A673 (cell line): ENCODE measurements around the gene KLHL5. TPM values are rescaled to one million over a fixed set of nuclear protein-coding genes. Genes with fewer than 3 reads are reported as not detected.

ENCODE experiments used
- BruUV-seq: library from RNA; stranded (reverse); fragments of 400-500 nt; replicated peaks from 2 replicates; lab custom pipeline; 2021; lab: Mats Ljungman, UMichigan
- CTCF ChIA-PET: fragments of 300-600 bp; sonication (Branson Sonifier 250); formaldehyde crosslinking; loops from one replicate; lab custom pipeline; 2022; ENCODE audit warnings: antibody characterized with exemption; lab: Charles Lee
- POLR2A ChIA-PET: fragments of 300-600 bp; sonication (Branson Sonifier 250); formaldehyde crosslinking; loops from one replicate; lab custom pipeline; 2022; ENCODE audit warnings: antibody characterized with exemption; ENCODE audit not compliant: low non-redundant PET; lab: Charles Lee
- DNase-seq: peaks from one replicate; pipeline ENCODE4 v3.0.0-alpha.2; 2015; ENCODE audit warnings: low spot score
- H3K27ac ChIP-seq: fragments of 200-600 bp; sonication (generic); 2 replicates; pipeline ENCODE4 v1.5.1; 2016; ENCODE audit warnings: mixed run types, low read depth, mild to moderate bottlenecking, mixed read lengths, antibody characterized with exemption, low read length; ENCODE audit not compliant: poor library complexity, severe bottlenecking
- H3K27me3 ChIP-seq: fragments of 200-600 bp; sonication (generic); replicated peaks from 2 replicates; pipeline ENCODE4 v1.6.1; 2017; ENCODE audit warnings: mixed run types, low read depth, mild to moderate bottlenecking, mixed read lengths, antibody characterized with exemption, low read length; ENCODE audit not compliant: insufficient read depth, poor library complexity
- H3K36me3 ChIP-seq: fragments of 200-600 bp; sonication (generic); 2 replicates; pipeline ENCODE4 v1.6.1; 2016; ENCODE audit warnings: mixed run types, mild to moderate bottlenecking, mixed read lengths, antibody characterized with exemption, low read length; ENCODE audit not compliant: insufficient read depth, poor library complexity, severe bottlenecking
- H3K4me1 ChIP-seq: fragments of 200-600 bp; sonication (generic); 2 replicates; pipeline ENCODE4 v1.6.1; 2017; ENCODE audit warnings: mixed run types, mild to moderate bottlenecking, mixed read lengths, antibody characterized with exemption, low read length; ENCODE audit not compliant: insufficient read depth, poor library complexity, severe bottlenecking
- H3K4me3 ChIP-seq: fragments of 200-600 bp; sonication (generic); 2 replicates; pipeline ENCODE4 v1.5.1; 2016; ENCODE audit warnings: low read depth, mixed run types, mild to moderate bottlenecking, mixed read lengths, low read length; ENCODE audit not compliant: poor library complexity, severe bottlenecking
- H3K9me3 ChIP-seq: fragments of 200-600 bp; sonication (generic); 2 replicates; pipeline ENCODE4 v1.6.1; 2016; ENCODE audit warnings: mixed run types, low read depth, mild to moderate bottlenecking, mixed read lengths, antibody characterized with exemption, low read length; ENCODE audit not compliant: poor library complexity, severe bottlenecking
- CTCF ChIP-seq: fragments of 300-800, 200-600 bp; sonication (generic); conservative IDR thresholded peaks from 2 replicates; pipeline ENCODE4 v1.5.1; 2017; ENCODE audit warnings: low read depth, mild to moderate bottlenecking, antibody characterized with exemption, low read length, moderate library complexity, mixed read lengths
- EZH2 ChIP-seq: fragments of 200-600 bp; sonication (generic); IDR thresholded peaks from 2 replicates; pipeline ENCODE4 v1.6.1; 2017; ENCODE audit warnings: borderline replicate concordance, low read depth, mild to moderate bottlenecking, mixed read lengths, antibody characterized with exemption, low read length; ENCODE audit not compliant: poor library complexity, severe bottlenecking
- intact Hi-C: fragments of 100-400 bp; cut with micrococcal nuclease; formaldehyde crosslinking; loops from one replicate; pipeline ENCODE4 v1.10.0; 2022; ENCODE audit not compliant: unreplicated experiment
- total RNA-seq: library from RNA; stranded (reverse); gene quantifications from 2 replicates; pipeline ENCODE4 v1.2.3, GENCODE V29; 2021

KLHL5 gene
- total RNA-seq, 1 experiment from 2014 or later: 21.6 TPM

GRCh38 chr4:39146211-39146610 is 84.2 kb downstream of the KLHL5 start:
- Histone ChIP-seq H3K27me3 (no peaks in the 10 kb centered on the region), H3K36me3 (no peaks in the 10 kb centered on the region), H3K4me3 (no peak overlapping the region), H3K27ac (no peak overlapping the region), H3K4me1 (peaks cover 5% of the 10 kb centered on the region), H3K9me3 (no peaks in the 10 kb centered on the region)
- CTCF ChIA-PET: no interaction called here
- BruUV-seq: no TSS peak
- POLR2A ChIA-PET: no interaction called here
- intact Hi-C loops: no loop called here
- no peak for DNase-seq
- TF ChIP-seq CTCF (no peak), EZH2 (no peak)

- no TSS peak for BruUV-seq
- intact Hi-C loops: no loop called here
- ChIA-PET POLR2A (no interaction called here), CTCF (interaction anchor here (0.7 kb wide), 1 partner anchor 249 kb away, joined by 4 read pairs; no protein-coding TSS in a partner anchor)
- Histone ChIP-seq H3K9me3 (no peaks in the 10 kb centered on the region), H3K4me3 (no peak overlapping the region), H3K27ac (no peak overlapping the region), H3K27me3 (no peaks in the 10 kb centered on the region), H3K36me3 (no peaks in the 10 kb centered on the region), H3K4me1 (peaks cover 11% of the 10 kb centered on the region)
- no peak for DNase-seq
- TF ChIP-seq EZH2: no peak
- no peak for TF ChIP-seq CTCF
These were observed 92.0 kb downstream of the KLHL5 start for GRCh38 chr4:39154009-39154408.

- no peaks in the 10 kb centered on the region for H3K27me3 ChIP-seq
- DNase-seq: no peak
- TF ChIP-seq CTCF: no peak
- no peak for TF ChIP-seq EZH2
- ChIA-PET POLR2A (no interaction called here), CTCF (no interaction called here)
- no peaks in the 10 kb centered on the region for H3K9me3 ChIP-seq
- no peaks in the 10 kb centered on the region for H3K36me3 ChIP-seq
- intact Hi-C loops: no loop called here
- no peaks in the 10 kb centered on the region for H3K4me1 ChIP-seq
- BruUV-seq: no TSS peak
- no peak overlapping the region for H3K27ac ChIP-seq
- no peak overlapping the region for H3K4me3 ChIP-seq
These were observed 95.5 kb downstream of the KLHL5 start for GRCh38 chr4:39157520-39157919.
